GM23338 (cell line): ENCODE measurements around the gene ADH1C. TPM values are rescaled to one million over a fixed set of nuclear protein-coding genes. Genes with fewer than 3 reads are reported as not detected.

ENCODE experiments used
- CREB1 ChIP-seq: fragments of 250-450 bp; sonication (Bioruptor Pico); IDR thresholded peaks from 2 replicates; pipeline ENCODE4 v1.5.0; 2020; ENCODE audit warnings: low read depth, mild to moderate bottlenecking, moderate library complexity
- NANOG ChIP-seq: IDR thresholded peaks from 2 replicates; pipeline ENCODE4 v1.6.1; 2016; ENCODE audit warnings: antibody characterized with exemption, borderline replicate concordance
- POLR2AphosphoS5 ChIP-seq: IDR thresholded peaks from 2 replicates; pipeline ENCODE4 v1.6.1; 2016; ENCODE audit warnings: antibody characterized with exemption, low read depth
- ZNF331 ChIP-seq: fragments of 250-450 bp; sonication (Bioruptor Pico); IDR thresholded peaks from 2 replicates; pipeline ENCODE4 v1.5.0; 2020; ENCODE audit warnings: low read depth, mild to moderate bottlenecking, moderate library complexity
- polyA plus RNA-seq: library from polyadenylated mRNA; unstranded; fragments of >200 nt; fragmentation: Nextera tagmentation; extraction: Ambion mirVana; gene quantifications from 2 replicates; pipeline ENCODE4 v1.2.1, GENCODE V29; 2016
- total RNA-seq: library from RNA; depleted of rRNA; stranded (reverse); fragments of >200 nt; shearing (Covaris generic); gene quantifications from 2 replicates; pipeline ENCODE4 v1.2.3, GENCODE V29; 2014
- TF ChIP-seq, protein P1 (sequence below): fragments of 250-450 bp; sonication (Bioruptor Pico); IDR thresholded peaks from 2 replicates; pipeline ENCODE4 v1.5.0; 2020; ENCODE audit warnings: mild to moderate bottlenecking, moderate library complexity
- TF ChIP-seq, protein P2 (sequence below): IDR thresholded peaks from one replicate; pipeline ENCODE4 v1.6.1; 2018; ENCODE audit warnings: antibody characterized with exemption; ENCODE audit not compliant: unreplicated experiment
- TF ChIP-seq, protein P3 (sequence below): IDR thresholded peaks from 2 replicates; pipeline ENCODE4 v1.6.1; 2016; ENCODE audit warnings: antibody characterized with exemption

ADH1C gene
- total and polyA plus RNA-seq, 2 experiments from 2014 or later = not detected

DNA sequence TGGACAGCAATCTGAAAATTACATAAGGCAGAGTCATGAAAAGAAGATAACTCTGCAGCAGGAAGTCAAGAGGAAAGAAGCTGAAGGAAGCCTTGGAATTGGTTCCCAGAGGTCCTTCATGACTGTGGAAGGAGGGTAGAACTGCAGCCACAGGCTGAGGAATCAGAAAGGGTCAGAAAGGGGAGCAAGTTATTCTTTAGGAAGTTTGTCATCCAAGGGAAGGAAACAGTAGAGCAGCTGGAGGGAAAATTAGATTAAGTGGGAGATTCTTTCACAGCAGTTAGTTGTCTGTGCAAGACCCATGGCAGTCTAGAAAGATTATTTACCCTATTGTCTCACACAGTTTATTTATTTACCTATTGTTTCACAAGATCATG is 9.3 kb upstream of the ADH1C start (continued):
- TF ChIP-seq, protein P1, sequence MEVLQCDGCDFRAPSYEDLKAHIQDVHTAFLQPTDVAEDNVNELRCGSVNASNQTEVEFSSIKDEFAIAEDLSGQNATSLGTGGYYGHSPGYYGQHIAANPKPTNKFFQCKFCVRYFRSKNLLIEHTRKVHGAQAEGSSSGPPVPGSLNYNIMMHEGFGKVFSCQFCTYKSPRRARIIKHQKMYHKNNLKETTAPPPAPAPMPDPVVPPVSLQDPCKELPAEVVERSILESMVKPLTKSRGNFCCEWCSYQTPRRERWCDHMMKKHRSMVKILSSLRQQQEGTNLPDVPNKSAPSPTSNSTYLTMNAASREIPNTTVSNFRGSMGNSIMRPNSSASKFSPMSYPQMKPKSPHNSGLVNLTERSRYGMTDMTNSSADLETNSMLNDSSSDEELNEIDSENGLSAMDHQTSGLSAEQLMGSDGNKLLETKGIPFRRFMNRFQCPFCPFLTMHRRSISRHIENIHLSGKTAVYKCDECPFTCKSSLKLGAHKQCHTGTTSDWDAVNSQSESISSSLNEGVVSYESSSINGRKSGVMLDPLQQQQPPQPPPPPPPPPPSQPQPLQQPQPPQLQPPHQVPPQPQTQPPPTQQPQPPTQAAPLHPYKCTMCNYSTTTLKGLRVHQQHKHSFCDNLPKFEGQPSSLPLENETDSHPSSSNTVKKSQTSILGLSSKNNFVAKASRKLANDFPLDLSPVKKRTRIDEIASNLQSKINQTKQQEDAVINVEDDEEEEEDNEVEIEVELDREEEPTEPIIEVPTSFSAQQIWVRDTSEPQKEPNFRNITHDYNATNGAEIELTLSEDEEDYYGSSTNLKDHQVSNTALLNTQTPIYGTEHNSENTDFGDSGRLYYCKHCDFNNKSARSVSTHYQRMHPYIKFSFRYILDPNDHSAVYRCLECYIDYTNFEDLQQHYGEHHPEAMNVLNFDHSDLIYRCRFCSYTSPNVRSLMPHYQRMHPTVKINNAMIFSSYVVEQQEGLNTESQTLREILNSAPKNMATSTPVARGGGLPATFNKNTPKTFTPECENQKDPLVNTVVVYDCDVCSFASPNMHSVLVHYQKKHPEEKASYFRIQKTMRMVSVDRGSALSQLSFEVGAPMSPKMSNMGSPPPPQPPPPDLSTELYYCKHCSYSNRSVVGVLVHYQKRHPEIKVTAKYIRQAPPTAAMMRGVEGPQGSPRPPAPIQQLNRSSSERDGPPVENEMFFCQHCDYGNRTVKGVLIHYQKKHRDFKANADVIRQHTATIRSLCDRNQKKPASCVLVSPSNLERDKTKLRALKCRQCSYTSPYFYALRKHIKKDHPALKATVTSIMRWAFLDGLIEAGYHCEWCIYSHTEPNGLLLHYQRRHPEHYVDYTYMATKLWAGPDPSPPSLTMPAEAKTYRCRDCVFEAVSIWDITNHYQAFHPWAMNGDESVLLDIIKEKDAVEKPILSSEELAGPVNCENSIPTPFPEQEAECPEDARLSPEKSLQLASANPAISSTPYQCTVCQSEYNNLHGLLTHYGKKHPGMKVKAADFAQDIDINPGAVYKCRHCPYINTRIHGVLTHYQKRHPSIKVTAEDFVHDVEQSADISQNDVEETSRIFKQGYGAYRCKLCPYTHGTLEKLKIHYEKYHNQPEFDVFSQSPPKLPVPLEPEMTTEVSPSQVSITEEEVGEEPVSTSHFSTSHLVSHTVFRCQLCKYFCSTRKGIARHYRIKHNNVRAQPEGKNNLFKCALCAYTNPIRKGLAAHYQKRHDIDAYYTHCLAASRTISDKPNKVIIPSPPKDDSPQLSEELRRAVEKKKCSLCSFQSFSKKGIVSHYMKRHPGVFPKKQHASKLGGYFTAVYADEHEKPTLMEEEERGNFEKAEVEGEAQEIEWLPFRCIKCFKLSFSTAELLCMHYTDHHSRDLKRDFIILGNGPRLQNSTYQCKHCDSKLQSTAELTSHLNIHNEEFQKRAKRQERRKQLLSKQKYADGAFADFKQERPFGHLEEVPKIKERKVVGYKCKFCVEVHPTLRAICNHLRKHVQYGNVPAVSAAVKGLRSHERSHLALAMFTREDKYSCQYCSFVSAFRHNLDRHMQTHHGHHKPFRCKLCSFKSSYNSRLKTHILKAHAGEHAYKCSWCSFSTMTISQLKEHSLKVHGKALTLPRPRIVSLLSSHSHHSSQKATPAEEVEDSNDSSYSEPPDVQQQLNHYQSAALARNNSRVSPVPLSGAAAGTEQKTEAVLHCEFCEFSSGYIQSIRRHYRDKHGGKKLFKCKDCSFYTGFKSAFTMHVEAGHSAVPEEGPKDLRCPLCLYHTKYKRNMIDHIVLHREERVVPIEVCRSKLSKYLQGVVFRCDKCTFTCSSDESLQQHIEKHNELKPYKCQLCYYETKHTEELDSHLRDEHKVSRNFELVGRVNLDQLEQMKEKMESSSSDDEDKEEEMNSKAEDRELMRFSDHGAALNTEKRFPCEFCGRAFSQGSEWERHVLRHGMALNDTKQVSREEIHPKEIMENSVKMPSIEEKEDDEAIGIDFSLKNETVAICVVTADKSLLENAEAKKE (CRISPR knock-in tag) = no peak
- TF ChIP-seq ZNF331 (no peak), NANOG (no peak), POLR2AphosphoS5 (no peak), CREB1 (CRISPR knock-in tag) (no peak)
- TF ChIP-seq, protein P2, sequence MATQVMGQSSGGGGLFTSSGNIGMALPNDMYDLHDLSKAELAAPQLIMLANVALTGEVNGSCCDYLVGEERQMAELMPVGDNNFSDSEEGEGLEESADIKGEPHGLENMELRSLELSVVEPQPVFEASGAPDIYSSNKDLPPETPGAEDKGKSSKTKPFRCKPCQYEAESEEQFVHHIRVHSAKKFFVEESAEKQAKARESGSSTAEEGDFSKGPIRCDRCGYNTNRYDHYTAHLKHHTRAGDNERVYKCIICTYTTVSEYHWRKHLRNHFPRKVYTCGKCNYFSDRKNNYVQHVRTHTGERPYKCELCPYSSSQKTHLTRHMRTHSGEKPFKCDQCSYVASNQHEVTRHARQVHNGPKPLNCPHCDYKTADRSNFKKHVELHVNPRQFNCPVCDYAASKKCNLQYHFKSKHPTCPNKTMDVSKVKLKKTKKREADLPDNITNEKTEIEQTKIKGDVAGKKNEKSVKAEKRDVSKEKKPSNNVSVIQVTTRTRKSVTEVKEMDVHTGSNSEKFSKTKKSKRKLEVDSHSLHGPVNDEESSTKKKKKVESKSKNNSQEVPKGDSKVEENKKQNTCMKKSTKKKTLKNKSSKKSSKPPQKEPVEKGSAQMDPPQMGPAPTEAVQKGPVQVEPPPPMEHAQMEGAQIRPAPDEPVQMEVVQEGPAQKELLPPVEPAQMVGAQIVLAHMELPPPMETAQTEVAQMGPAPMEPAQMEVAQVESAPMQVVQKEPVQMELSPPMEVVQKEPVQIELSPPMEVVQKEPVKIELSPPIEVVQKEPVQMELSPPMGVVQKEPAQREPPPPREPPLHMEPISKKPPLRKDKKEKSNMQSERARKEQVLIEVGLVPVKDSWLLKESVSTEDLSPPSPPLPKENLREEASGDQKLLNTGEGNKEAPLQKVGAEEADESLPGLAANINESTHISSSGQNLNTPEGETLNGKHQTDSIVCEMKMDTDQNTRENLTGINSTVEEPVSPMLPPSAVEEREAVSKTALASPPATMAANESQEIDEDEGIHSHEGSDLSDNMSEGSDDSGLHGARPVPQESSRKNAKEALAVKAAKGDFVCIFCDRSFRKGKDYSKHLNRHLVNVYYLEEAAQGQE = no peak
- TF ChIP-seq, protein P3, sequence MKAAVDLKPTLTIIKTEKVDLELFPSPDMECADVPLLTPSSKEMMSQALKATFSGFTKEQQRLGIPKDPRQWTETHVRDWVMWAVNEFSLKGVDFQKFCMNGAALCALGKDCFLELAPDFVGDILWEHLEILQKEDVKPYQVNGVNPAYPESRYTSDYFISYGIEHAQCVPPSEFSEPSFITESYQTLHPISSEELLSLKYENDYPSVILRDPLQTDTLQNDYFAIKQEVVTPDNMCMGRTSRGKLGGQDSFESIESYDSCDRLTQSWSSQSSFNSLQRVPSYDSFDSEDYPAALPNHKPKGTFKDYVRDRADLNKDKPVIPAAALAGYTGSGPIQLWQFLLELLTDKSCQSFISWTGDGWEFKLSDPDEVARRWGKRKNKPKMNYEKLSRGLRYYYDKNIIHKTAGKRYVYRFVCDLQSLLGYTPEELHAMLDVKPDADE = no peak
